MM.1S (cell line): ENCODE results near the gene RSRC1.

Source experiments
- CTCF ChIP-seq: fragments of 300-600 bp; sonication (generic); IDR thresholded peaks from 2 replicates; pipeline ENCODE4 v1.5.1; 2016; ENCODE audit warnings: antibody characterized with exemption, low read length, mixed read lengths
- EZH2 ChIP-seq: fragments of 300-600 bp; sonication (generic); optimal IDR thresholded peaks from 2 replicates; pipeline ENCODE3; 2017; ENCODE audit warnings: low read depth, mild to moderate bottlenecking, antibody characterized with exemption, low read length, mixed read lengths
- EZH2phosphoT487 ChIP-seq: fragments of 300-600 bp; sonication (generic); IDR thresholded peaks from 2 replicates; pipeline ENCODE4 v1.6.1; 2018; ENCODE audit warnings: antibody characterized with exemption, low read length

- TF ChIP-seq EZH2 (no peak), CTCF (no peak), EZH2phosphoT487 (no peak)
These were observed 461.3 kb downstream of the RSRC1 start, which contains the start of gene MLF1 for GRCh38 chr3:158570999-158571702.
